OCI-LY1 (cell line): ENCODE results near the gene EPHX1.

ENCODE experiments used
- H2AFZ ChIP-seq: fragments of 200-600 bp; sonication (generic), shearing (Covaris generic); 2 replicates; pipeline ENCODE4 v1.6.0; 2014; ENCODE audit warnings: antibody characterized with exemption, mild to moderate bottlenecking, low read length
- H3F3A ChIP-seq: fragments of 200-600 bp; sonication (generic), shearing (Covaris generic); 2 replicates; pipeline ENCODE4 v1.6.0; 2014; ENCODE audit warnings: mild to moderate bottlenecking, antibody characterized with exemption, low read length, moderate library complexity; ENCODE audit not compliant: insufficient read depth
- H3K27ac ChIP-seq: fragments of 200-600 bp; sonication (generic); 2 replicates; pipeline ENCODE4 v1.5.1; 2014; ENCODE audit warnings: low read length, mixed run types, mild to moderate bottlenecking, low read depth; ENCODE audit not compliant: poor library complexity, severe bottlenecking
- H3K27me3 ChIP-seq: fragments of 200-600 bp; sonication (generic); 2 replicates; pipeline ENCODE4 v1.6.0; 2014; ENCODE audit warnings: antibody characterized with exemption, mild to moderate bottlenecking, low read length, moderate library complexity; ENCODE audit not compliant: insufficient read depth
- H3K36me3 ChIP-seq: fragments of 200-600 bp; sonication (generic); 2 replicates; pipeline ENCODE4 v1.6.1; 2014; ENCODE audit warnings: mild to moderate bottlenecking, antibody characterized with exemption, low read length, moderate library complexity, mixed read lengths; ENCODE audit not compliant: insufficient read depth
- H3K4me1 ChIP-seq: fragments of 200-600 bp; sonication (generic); 2 replicates; pipeline ENCODE4 v1.5.1; 2014; ENCODE audit warnings: mild to moderate bottlenecking, low read length, moderate library complexity; ENCODE audit not compliant: insufficient read depth, severe bottlenecking
- H3K4me2 ChIP-seq: fragments of 200-600 bp; sonication (generic), shearing (Covaris generic); 2 replicates; pipeline ENCODE4 v1.6.1; 2014; ENCODE audit warnings: low read length
- H3K4me3 ChIP-seq: fragments of 200-600 bp; sonication (generic); 2 replicates; pipeline ENCODE4 v1.5.1; 2014; ENCODE audit warnings: low read length, low read depth, mild to moderate bottlenecking, mixed read lengths; ENCODE audit not compliant: poor library complexity, severe bottlenecking
- H3K79me2 ChIP-seq: fragments of 200-600 bp; shearing (Covaris generic); 2 replicates; pipeline ENCODE4 v1.6.1; 2016; ENCODE audit warnings: mixed run types, low read length, mixed read lengths; ENCODE audit not compliant: insufficient read depth
- H3K9ac ChIP-seq: fragments of 200-600 bp; sonication (generic), shearing (Covaris generic); 2 replicates; pipeline ENCODE4 v1.6.1; 2014; ENCODE audit warnings: mild to moderate bottlenecking, low read length, mixed read lengths
- H3K9me2 ChIP-seq: fragments of 200-600 bp; sonication (generic), shearing (Covaris generic); 2 replicates; pipeline ENCODE4 v1.6.1; 2014; ENCODE audit warnings: low read depth, mild to moderate bottlenecking, low read length, mixed read lengths
- H3K9me3 ChIP-seq: fragments of 200-600 bp; shearing (Covaris generic); 2 replicates; pipeline ENCODE4 v1.6.1; 2014; ENCODE audit warnings: low read length, mixed read lengths
- H4K20me1 ChIP-seq: fragments of 200-600 bp; sonication (generic), shearing (Covaris generic); 2 replicates; pipeline ENCODE4 v1.6.0; 2016; ENCODE audit warnings: mild to moderate bottlenecking, low read length; ENCODE audit not compliant: insufficient read depth
- EZH2 ChIP-seq: fragments of 200-600 bp; sonication (generic), shearing (Covaris generic); IDR thresholded peaks from 2 replicates; pipeline ENCODE4 v1.8.0; 2017; ENCODE audit warnings: borderline replicate concordance, mixed run types, mild to moderate bottlenecking, antibody characterized with exemption, low read length, moderate library complexity, mixed read lengths
- TF ChIP-seq, protein P1 (sequence below): fragments of 200-600 bp; sonication (generic), shearing (Covaris generic); IDR thresholded peaks from 2 replicates; pipeline ENCODE4 v1.5.1; 2017; ENCODE audit warnings: mild to moderate bottlenecking, antibody characterized with exemption, low read length, moderate library complexity, mixed read lengths

EPHX1 gene

DNA sequence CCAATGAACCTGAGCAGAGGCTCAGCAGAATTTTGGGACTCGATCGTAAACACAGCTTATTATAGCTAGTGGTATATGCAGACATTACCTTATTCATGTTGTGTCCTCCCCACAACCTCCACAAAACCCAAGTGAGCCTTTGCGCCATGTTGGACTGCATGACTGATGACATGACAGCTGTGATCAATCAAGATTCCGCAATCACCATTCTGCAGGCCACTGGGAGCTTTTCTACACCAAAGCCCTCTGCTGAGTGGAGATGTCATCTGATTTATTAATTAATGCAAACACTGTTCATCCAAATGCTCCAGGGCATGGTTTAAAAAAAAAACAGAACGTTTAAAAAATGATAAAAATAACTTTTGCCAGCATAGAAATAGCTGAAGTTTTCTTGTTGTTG lies 40.2 kb upstream of the EPHX1 start:
- Histone ChIP-seq H3K27me3 (no peaks in the 10 kb centered on the region; the same call in 1 of the 2 replicates), H3K9me2 (no peaks in the 10 kb centered on the region), H3F3A (no peaks in the 10 kb centered on the region), H3K79me2 (no peaks in the 10 kb centered on the region), H3K9ac (no peak overlapping the region), H3K27ac (no peak overlapping the region), H3K9me3 (no peaks in the 10 kb centered on the region), H2AFZ (no peak overlapping the region), H3K4me3 (no peak overlapping the region), H3K4me2 (no peak overlapping the region), H3K36me3 (no peaks in the 10 kb centered on the region), H3K4me1 (no peaks in the 10 kb centered on the region), H4K20me1 (no peaks in the 10 kb centered on the region)
- TF ChIP-seq EZH2: no peak
- TF ChIP-seq, protein P1, sequence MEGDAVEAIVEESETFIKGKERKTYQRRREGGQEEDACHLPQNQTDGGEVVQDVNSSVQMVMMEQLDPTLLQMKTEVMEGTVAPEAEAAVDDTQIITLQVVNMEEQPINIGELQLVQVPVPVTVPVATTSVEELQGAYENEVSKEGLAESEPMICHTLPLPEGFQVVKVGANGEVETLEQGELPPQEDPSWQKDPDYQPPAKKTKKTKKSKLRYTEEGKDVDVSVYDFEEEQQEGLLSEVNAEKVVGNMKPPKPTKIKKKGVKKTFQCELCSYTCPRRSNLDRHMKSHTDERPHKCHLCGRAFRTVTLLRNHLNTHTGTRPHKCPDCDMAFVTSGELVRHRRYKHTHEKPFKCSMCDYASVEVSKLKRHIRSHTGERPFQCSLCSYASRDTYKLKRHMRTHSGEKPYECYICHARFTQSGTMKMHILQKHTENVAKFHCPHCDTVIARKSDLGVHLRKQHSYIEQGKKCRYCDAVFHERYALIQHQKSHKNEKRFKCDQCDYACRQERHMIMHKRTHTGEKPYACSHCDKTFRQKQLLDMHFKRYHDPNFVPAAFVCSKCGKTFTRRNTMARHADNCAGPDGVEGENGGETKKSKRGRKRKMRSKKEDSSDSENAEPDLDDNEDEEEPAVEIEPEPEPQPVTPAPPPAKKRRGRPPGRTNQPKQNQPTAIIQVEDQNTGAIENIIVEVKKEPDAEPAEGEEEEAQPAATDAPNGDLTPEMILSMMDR: no peak

DNA sequence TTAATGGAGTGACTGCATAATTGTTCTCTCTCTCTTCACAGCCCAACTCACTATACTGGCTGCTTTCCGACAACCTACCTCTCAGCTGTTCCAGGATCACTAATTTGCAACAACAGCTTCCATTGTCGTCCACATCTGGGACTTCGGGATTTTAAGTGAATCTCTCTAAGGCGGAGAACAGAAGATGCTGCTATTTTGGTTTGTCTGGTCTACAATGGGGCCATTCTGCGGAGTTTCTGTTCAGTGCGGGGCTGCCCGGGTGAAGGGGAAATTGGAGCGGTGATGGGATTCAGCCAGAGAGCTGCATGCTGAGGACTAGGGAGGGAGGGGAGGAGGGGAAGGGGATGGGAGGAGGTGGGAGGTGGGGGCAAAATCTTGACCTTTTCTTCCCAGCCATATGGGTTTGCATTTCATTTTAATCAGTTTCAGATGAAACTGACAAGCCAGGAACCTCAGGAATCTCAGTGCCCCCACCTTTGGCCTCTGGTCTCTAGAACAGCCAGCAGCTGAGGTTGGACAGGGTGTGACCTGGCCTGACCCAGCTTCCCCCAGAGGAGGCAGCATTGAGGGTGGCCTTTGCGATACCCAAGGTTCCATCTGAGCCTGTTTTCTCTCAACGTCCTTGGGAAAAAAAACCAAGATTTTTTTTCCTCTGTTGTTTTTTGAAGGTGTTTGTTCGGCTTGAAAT lies 39.2 kb upstream of the EPHX1 start:
- no peak overlapping the region for H3K27ac ChIP-seq
- no peak overlapping the region for H3K4me3 ChIP-seq
- H4K20me1 ChIP-seq: no peaks in the 10 kb centered on the region
- no peaks in the 10 kb centered on the region for H3F3A ChIP-seq
- H3K36me3 ChIP-seq: no peaks in the 10 kb centered on the region
- H3K4me1 ChIP-seq: no peaks in the 10 kb centered on the region
- H3K9me3 ChIP-seq: no peaks in the 10 kb centered on the region
- TF ChIP-seq, protein P1: no peak
- no peak for TF ChIP-seq EZH2
- no peak overlapping the region for H3K9ac ChIP-seq
- H3K27me3 ChIP-seq: no peaks in the 10 kb centered on the region; the same call in 1 of the 2 replicates
- H3K9me2 ChIP-seq: no peaks in the 10 kb centered on the region
- no peak overlapping the region for H2AFZ ChIP-seq
- H3K4me2 ChIP-seq: no peak overlapping the region
- H3K79me2 ChIP-seq: no peaks in the 10 kb centered on the region

DNA sequence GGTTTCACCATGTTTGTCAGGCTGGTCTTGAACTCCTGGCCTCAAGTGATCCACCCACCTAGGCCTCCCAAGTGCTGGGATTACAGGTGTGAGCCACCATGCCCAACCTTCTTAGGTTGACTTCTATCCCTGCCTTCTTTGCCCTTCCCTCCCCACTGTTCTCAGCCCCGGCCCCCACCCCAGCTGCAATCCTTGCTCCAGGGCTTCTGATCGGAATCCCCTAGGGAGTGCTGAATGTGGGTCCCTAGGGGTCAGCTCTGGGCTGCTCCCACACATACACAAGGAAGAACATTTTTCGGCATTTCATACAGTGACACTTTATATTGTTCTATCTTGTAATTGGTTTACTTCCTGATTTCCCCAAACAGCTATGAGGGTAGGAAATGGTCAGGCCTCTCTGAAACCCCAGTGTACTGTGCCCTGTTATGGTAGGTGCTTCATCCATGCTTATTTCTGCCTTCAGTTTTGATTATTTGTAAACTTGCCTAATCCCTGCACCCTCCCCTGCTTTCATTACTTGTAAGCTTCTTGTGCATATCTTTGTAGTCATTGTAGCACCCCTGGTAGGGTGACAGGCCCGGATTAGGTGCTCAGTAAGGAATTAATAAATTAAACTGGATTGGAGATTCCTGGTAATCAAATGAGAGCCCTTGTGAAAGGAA lies 38.1 kb upstream of the EPHX1 start:
- no peak overlapping the region for H3K4me3 ChIP-seq
- H3K27me3 ChIP-seq: no peaks in the 10 kb centered on the region; the same call in 1 of the 2 replicates
- H3K4me2 ChIP-seq: no peak overlapping the region
- H3K9me2 ChIP-seq: no peaks in the 10 kb centered on the region
- no peak for TF ChIP-seq EZH2
- TF ChIP-seq, protein P1: no peak
- peaks cover under 1% of the 10 kb centered on the region for H3K4me1 ChIP-seq
- no peak overlapping the region for H2AFZ ChIP-seq
- no peaks in the 10 kb centered on the region for H3K79me2 ChIP-seq
- H3K9me3 ChIP-seq: no peaks in the 10 kb centered on the region
- no peaks in the 10 kb centered on the region for H3F3A ChIP-seq
- H3K27ac ChIP-seq: no peak overlapping the region
- no peaks in the 10 kb centered on the region for H3K36me3 ChIP-seq
- no peaks in the 10 kb centered on the region for H4K20me1 ChIP-seq
- no peak overlapping the region for H3K9ac ChIP-seq
